ENCODE data around the gene PDE1C.

Gene PDE1C

DNA sequence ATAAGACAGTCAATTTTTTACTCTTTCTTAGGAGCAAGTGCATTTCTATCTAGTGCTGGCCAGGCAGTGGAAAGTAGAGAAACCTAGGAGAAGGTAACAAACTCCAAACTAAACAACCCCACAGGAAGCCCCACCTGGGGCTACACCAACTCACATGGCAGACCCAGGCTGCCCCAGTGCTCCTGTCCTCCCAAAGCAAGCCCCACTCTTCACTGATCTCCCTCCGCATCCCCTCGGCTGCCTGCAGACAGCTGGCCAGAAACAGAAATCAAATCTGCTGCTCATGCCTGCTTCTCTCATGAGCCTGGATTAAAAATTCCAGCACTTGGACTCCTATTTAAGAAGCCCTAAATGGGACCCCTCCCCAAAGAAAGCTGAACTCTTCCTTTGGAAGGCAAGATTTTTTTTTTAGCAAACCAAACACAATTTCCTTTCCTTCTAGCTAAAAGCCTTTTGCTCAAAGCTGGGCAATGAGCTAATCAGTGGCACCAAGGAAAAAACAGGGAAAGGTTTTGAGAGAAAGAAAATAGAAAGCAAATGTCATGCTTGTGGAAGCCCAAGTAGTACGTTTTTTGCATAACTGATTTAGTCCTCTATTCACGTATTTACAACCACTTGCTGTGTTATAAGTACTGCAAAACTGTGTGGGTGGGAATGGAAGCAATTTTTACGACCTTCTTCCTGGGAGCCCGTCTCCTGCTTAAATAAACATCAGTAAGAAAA lies 10.8 kb downstream of the PDE1C start:
- Histone ChIP-seq H3K4me1 (ENCODE audit: control insufficient read depth, insufficient read depth, low read length) (peaks cover 2% of the 10 kb centered on the region), H3K9me3 (ENCODE audit: control insufficient read depth, insufficient read depth, low read length) (no peaks in the 10 kb centered on the region), H3K4me3 (ENCODE audit: low read depth, low read length) (no peak overlapping the region), H3K9ac (ENCODE audit: low read depth, low read length) (no peak overlapping the region), H3K27me3 (ENCODE audit: control insufficient read depth, insufficient read depth, low read length) (peaks cover 24% of the 10 kb centered on the region), H3K36me3 (ENCODE audit: control insufficient read depth, insufficient read depth, low read length) (no peaks in the 10 kb centered on the region)

DNA sequence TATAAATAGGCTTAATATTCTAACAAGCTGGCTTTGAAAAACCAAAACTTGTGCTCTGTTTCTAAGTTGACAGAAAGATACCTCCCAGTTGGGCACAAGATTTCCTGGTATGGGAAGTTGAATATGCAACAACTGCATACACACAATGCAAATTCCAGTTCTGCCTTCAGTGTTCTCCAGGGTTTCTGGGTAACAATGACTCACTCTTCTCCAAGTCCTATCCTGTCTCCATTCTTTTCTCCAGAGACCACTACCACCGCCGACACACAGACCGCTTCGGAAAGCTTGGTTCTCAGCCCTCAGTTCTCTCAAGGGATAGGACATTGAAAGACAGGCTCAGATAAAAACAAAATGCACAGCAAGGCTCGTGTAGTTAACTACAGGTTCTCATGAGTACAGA lies 12.2 kb downstream of the PDE1C start:
- no peaks in the 10 kb centered on the region for H3K36me3 ChIP-seq (ENCODE audit: control insufficient read depth, insufficient read depth, low read length)
- no peak overlapping the region for H3K9ac ChIP-seq (ENCODE audit: low read depth, low read length)
- H3K4me3 ChIP-seq (ENCODE audit: low read depth, low read length): no peak overlapping the region
- no peaks in the 10 kb centered on the region for H3K9me3 ChIP-seq (ENCODE audit: control insufficient read depth, insufficient read depth, low read length)
- H3K4me1 ChIP-seq (ENCODE audit: control insufficient read depth, insufficient read depth, low read length): peaks cover 2% of the 10 kb centered on the region
- H3K27me3 ChIP-seq (ENCODE audit: control insufficient read depth, insufficient read depth, low read length): peaks cover 11% of the 10 kb centered on the region

DNA sequence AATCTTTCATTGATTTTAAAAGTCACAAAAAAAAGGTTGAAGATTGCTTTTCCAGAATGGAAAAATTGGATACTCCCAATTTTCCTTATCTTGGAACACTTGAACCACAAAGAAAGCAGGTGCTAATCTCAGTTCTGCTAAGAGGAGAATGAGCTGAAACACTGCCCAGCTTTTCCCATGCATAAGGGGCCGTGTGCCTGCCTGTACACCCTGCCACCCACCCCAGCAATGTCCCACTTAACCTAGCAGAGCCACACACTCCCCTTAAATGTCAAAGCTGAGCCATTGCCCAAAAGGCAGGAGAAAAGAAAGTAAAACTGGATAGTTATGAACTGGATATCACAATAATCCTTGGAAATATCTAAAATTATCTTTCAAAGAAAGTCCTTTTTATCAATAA lies 13.4 kb downstream of the PDE1C start:
- Histone ChIP-seq H3K36me3 (ENCODE audit: control insufficient read depth, insufficient read depth, low read length) (no peaks in the 10 kb centered on the region), H3K9ac (ENCODE audit: low read depth, low read length) (no peak overlapping the region), H3K27me3 (ENCODE audit: control insufficient read depth, insufficient read depth, low read length) (peaks cover 3% of the 10 kb centered on the region), H3K9me3 (ENCODE audit: control insufficient read depth, insufficient read depth, low read length) (no peaks in the 10 kb centered on the region), H3K4me3 (ENCODE audit: low read depth, low read length) (no peak overlapping the region), H3K4me1 (ENCODE audit: control insufficient read depth, insufficient read depth, low read length) (no peaks in the 10 kb centered on the region)

DNA sequence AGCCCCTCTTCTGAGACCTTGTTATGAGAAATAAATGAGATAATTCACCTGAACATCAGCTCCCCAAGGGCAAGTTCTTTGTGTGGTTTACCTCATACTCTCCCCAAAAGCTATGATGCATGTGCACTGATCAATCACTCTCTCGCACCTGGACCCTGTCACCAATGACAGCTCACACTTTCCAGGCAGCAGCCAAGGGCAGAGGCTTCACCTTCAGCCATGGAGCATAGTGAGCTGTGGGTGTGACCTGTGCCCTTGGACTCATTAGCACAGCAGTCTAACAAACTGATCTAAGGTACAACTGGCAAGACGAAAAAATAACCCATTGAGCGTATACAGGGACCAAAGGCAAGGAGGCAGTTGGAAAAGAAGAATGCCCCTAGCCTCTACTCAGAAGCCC lies 17.0 kb downstream of the PDE1C start:
- Histone ChIP-seq H3K27me3 (ENCODE audit: control insufficient read depth, insufficient read depth, low read length) (no peaks in the 10 kb centered on the region), H3K4me3 (ENCODE audit: low read depth, low read length) (no peak overlapping the region), H3K9me3 (ENCODE audit: control insufficient read depth, insufficient read depth, low read length) (no peaks in the 10 kb centered on the region), H3K4me1 (ENCODE audit: control insufficient read depth, insufficient read depth, low read length) (no peaks in the 10 kb centered on the region), H3K9ac (ENCODE audit: low read depth, low read length) (no peak overlapping the region), H3K36me3 (ENCODE audit: control insufficient read depth, insufficient read depth, low read length) (no peaks in the 10 kb centered on the region)

DNA sequence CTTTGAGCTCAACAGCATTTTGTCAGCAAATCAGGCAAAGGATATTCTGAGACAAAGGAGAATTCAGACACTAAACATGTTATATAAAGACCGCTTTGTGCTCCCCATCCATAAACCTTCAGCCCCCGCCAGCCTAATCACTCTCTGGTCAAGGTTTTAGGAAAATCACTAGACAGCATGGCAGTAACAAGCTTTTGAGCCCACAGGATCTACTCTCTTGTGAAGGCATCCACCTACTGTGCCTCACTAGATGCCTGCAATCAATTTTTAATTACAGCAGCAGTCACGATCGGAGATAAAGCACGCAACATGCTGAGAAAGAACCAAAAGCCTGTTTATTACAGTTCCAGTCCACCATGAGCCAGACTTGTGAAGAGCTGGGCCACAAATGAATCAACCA lies 19.1 kb downstream of the PDE1C start:
- Histone ChIP-seq H3K4me3 (ENCODE audit: low read depth, low read length) (no peak overlapping the region), H3K9me3 (ENCODE audit: control insufficient read depth, insufficient read depth, low read length) (no peaks in the 10 kb centered on the region), H3K36me3 (ENCODE audit: control insufficient read depth, insufficient read depth, low read length) (no peaks in the 10 kb centered on the region), H3K4me1 (ENCODE audit: control insufficient read depth, insufficient read depth, low read length) (no peaks in the 10 kb centered on the region), H3K27me3 (ENCODE audit: control insufficient read depth, insufficient read depth, low read length) (no peaks in the 10 kb centered on the region), H3K9ac (ENCODE audit: low read depth, low read length) (no peak overlapping the region)

DNA sequence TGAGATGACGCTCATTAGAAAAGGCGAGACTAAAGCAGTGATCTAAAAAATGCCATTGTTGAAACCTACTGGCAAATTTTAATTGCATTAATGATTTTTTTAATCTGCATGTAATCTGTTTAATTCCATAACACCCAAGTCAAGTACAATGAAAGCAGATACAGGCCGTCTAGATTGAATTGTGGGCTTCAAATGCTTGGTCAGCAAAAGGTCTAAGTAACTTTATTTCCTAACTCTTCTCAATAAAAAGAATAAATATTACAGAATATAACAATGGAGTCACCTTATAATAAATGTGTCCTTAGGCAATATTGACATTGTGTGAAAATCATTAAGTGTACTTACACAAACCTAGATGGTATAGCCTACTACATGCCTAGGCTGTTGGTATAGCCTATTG lies 20.6 kb downstream of the PDE1C start:
- Histone ChIP-seq H3K9me3 (ENCODE audit: control insufficient read depth, insufficient read depth, low read length) (no peaks in the 10 kb centered on the region), H3K4me1 (ENCODE audit: control insufficient read depth, insufficient read depth, low read length) (peaks cover 4% of the 10 kb centered on the region), H3K9ac (ENCODE audit: low read depth, low read length) (no peak overlapping the region)

DNA sequence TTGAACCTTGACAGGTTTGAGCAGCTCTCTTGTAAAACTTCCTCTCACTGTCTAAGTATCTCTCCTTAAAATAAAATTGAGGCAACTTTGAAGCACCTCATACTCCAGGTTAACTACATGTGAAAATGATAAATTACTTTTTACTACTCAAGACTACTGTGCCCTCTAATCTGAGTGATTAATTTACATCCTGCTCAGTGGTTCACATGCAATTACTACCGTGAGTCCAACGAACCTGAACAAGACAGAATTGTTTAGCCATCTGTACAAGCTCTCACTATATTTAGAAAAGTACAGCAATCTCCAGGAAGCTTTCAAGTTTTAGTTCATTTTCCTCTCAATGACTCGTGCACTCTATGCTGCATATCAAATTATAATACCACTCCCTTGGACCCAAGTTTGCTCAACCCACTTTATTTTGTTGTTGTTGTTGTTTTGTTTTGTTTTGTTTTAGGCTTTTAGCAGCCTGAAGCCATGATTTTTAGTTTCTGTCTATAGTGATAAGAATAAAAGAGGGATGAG lies 21.2 kb downstream of the PDE1C start:
- no peaks in the 10 kb centered on the region for H3K36me3 ChIP-seq (ENCODE audit: control insufficient read depth, insufficient read depth, low read length)
- no peaks in the 10 kb centered on the region for H3K27me3 ChIP-seq (ENCODE audit: control insufficient read depth, insufficient read depth, low read length)
- no peak overlapping the region for H3K4me3 ChIP-seq (ENCODE audit: low read depth, low read length)
- no peaks in the 10 kb centered on the region for H3K9me3 ChIP-seq (ENCODE audit: control insufficient read depth, insufficient read depth, low read length)
- peaks cover 4% of the 10 kb centered on the region for H3K4me1 ChIP-seq (ENCODE audit: control insufficient read depth, insufficient read depth, low read length)
- no peak overlapping the region for H3K9ac ChIP-seq (ENCODE audit: low read depth, low read length)

More for the DNA sequence above, 20.6 kb downstream of the PDE1C start:
- H3K27me3 ChIP-seq (ENCODE audit: control insufficient read depth, insufficient read depth, low read length): no peaks in the 10 kb centered on the region
- no peak overlapping the region for H3K4me3 ChIP-seq (ENCODE audit: low read depth, low read length)
- no peaks in the 10 kb centered on the region for H3K36me3 ChIP-seq (ENCODE audit: control insufficient read depth, insufficient read depth, low read length)

DNA sequence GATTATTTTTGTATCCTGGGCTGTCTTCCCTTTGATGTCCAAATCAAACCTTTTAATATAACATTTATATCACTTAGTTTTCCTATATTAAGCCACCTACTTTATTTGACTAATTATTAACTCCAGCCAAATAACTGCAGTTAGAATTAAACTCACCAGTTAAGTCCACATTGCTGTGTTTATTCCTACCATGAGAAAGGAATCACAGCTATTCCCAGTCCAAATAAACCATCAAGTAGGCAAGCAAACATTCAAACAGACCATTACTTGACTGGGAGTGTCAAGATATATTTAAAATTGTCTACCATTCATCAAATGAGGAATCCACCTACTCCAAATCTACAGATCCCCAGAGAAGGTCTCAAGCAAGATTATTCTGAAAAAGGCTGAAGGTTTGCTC lies 22.4 kb downstream of the PDE1C start:
- H3K36me3 ChIP-seq (ENCODE audit: control insufficient read depth, insufficient read depth, low read length): no peaks in the 10 kb centered on the region
- no peak overlapping the region for H3K9ac ChIP-seq (ENCODE audit: low read depth, low read length)
- H3K9me3 ChIP-seq (ENCODE audit: control insufficient read depth, insufficient read depth, low read length): no peaks in the 10 kb centered on the region
- no peak overlapping the region for H3K4me3 ChIP-seq (ENCODE audit: low read depth, low read length)
- peaks cover 4% of the 10 kb centered on the region for H3K4me1 ChIP-seq (ENCODE audit: control insufficient read depth, insufficient read depth, low read length)
- no peaks in the 10 kb centered on the region for H3K27me3 ChIP-seq (ENCODE audit: control insufficient read depth, insufficient read depth, low read length)

DNA sequence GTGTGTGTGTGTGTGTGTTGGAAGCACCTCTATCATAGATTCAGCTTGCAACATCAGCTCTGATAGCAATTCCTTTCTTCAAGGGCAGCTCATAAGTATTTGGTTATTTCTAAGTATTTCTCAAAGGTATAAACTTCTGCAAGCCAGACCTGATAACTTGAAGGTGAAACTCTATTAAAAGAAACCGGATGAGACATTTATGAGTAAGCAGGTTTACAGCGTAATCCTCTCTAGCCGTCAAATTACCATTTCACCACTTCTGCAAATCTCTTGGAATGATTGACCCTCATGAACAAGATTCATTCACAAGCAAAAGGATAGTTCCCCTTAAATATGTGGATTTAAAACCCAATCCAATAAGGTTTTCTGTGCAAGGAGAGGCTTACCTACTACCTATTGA lies 23.1 kb downstream of the PDE1C start:
- Histone ChIP-seq H3K27me3 (ENCODE audit: control insufficient read depth, insufficient read depth, low read length) (no peaks in the 10 kb centered on the region), H3K4me1 (ENCODE audit: control insufficient read depth, insufficient read depth, low read length) (peaks cover 4% of the 10 kb centered on the region), H3K9ac (ENCODE audit: low read depth, low read length) (no peak overlapping the region), H3K9me3 (ENCODE audit: control insufficient read depth, insufficient read depth, low read length) (no peaks in the 10 kb centered on the region), H3K4me3 (ENCODE audit: low read depth, low read length) (no peak overlapping the region), H3K36me3 (ENCODE audit: control insufficient read depth, insufficient read depth, low read length) (no peaks in the 10 kb centered on the region)

DNA sequence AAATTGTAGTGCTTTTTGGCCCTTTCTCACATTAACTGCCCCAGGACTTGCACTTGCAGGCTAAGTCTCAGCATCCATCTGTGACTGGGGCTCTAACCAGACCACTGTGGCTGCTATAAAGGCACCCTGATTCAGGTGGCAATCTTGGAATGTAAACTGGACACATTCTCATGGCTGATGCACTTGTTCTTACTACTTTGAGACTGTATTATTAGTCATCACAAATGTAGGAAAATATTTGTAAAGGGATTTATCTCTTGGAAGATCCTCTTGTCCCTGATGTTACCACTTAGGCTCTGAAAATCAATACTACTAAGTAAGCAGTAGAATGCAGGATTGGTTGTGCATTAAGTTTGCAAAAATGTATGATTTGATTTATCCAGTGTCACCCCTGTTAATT lies 25.0 kb downstream of the PDE1C start:
- Histone ChIP-seq H3K36me3 (ENCODE audit: control insufficient read depth, insufficient read depth, low read length) (no peaks in the 10 kb centered on the region), H3K4me3 (ENCODE audit: low read depth, low read length) (no peak overlapping the region), H3K4me1 (ENCODE audit: control insufficient read depth, insufficient read depth, low read length) (peaks cover 4% of the 10 kb centered on the region), H3K9me3 (ENCODE audit: control insufficient read depth, insufficient read depth, low read length) (no peaks in the 10 kb centered on the region), H3K27me3 (ENCODE audit: control insufficient read depth, insufficient read depth, low read length) (no peaks in the 10 kb centered on the region), H3K9ac (ENCODE audit: low read depth, low read length) (no peak overlapping the region)

DNA sequence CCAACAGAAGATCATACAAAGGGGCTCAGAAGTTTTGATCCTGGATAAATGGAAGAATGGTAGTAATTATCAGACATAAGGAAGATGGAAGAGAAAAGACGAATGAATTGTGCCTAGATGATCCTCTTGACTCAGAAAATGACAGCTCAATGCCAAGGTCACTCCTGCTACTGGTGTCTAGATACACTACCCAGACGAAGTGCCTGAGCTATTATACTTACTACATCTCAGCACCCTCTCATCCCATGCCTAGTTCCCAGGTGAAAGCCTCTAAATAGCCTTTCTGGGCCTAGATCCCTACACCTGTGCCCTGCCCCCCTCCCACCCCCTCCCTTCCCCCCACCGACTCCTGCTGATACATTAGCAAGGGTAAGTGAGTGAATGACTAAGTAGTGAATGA lies 25.5 kb downstream of the PDE1C start:
- Histone ChIP-seq H3K9ac (ENCODE audit: low read depth, low read length) (no peak overlapping the region), H3K4me1 (ENCODE audit: control insufficient read depth, insufficient read depth, low read length) (peaks cover 4% of the 10 kb centered on the region)

DNA sequence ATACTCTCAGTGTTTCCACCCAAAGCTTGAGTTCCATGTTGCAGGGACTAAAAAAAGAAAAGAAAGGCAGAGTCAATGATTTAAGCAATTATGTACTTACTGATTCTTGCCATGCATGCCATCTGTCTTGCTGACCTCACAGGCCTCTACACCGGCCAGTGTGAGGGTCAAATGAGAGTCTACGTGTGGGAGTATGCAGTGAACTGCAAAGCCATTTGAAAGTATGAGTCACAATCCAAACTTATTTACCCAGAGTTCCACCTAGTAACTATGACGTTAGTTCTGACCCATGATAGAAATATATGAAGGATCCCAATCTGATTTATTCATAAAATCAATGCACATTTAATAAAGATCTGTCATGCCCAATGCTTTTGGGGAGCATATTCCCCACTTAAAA lies 26.5 kb downstream of the PDE1C start:
- Histone ChIP-seq H3K4me3 (ENCODE audit: low read depth, low read length) (no peak overlapping the region), H3K9me3 (ENCODE audit: control insufficient read depth, insufficient read depth, low read length) (no peaks in the 10 kb centered on the region), H3K36me3 (ENCODE audit: control insufficient read depth, insufficient read depth, low read length) (no peaks in the 10 kb centered on the region), H3K27me3 (ENCODE audit: control insufficient read depth, insufficient read depth, low read length) (no peaks in the 10 kb centered on the region), H3K9ac (ENCODE audit: low read depth, low read length) (no peak overlapping the region), H3K4me1 (ENCODE audit: control insufficient read depth, insufficient read depth, low read length) (peaks cover 4% of the 10 kb centered on the region)

More for the DNA sequence above, 25.5 kb downstream of the PDE1C start:
- Histone ChIP-seq H3K9me3 (ENCODE audit: control insufficient read depth, insufficient read depth, low read length) (no peaks in the 10 kb centered on the region), H3K36me3 (ENCODE audit: control insufficient read depth, insufficient read depth, low read length) (no peaks in the 10 kb centered on the region), H3K4me3 (ENCODE audit: low read depth, low read length) (no peak overlapping the region), H3K27me3 (ENCODE audit: control insufficient read depth, insufficient read depth, low read length) (no peaks in the 10 kb centered on the region)

Measured in iPS-15b (cell line).